ENCODE measurements around the gene TFF3. TPM values are rescaled to one million over a fixed set of nuclear protein-coding genes. Genes with fewer than 3 reads are reported as not detected.
"Not testable (repeated sequence)": the region's sequence is repeated elsewhere in the genome, so short reads cannot be mapped to it uniquely, and the experiment has no call there.

Gene TFF3
- total RNA-seq, 1 donor from 2014 or later, result not detected

DNA sequence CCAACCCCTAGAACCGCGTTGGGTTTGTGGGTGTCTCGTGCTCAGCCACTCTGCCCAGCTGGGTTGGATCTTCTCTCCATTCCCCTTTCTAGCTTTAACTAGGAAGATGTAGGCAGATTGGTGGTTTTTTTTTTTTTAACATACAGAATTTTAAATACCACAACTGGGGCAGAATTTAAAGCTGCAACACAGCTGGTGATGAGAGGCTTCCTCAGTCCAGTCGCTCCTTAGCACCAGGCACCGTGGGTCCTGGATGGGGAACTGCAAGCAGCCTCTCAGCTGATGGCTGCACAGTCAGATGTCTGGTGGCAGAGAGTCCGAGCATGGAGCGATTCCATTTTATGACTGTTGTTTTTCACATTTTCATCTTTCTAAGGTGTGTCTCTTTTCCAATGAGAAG, 18.7 kb downstream of the TFF3 start:
- H3K27ac ChIP-seq, result no peak overlapping the region
- H4K20me1 ChIP-seq (ENCODE audit: low read depth), result no peaks in the 10 kb centered on the region
- Mint-ChIP-seq H3K9me3 (no peaks in the 10 kb centered on the region), H3K4me3 (no peak overlapping the region), H3K36me3 (no peaks in the 10 kb centered on the region), H3K27me3 (ENCODE audit: insufficient read depth, low read depth) (peaks cover 4% of the 10 kb centered on the region), H3K4me1 (peaks cover 11% of the 10 kb centered on the region), H3K27ac (no peak overlapping the region)
- no peak overlapping the region for H2AFZ ChIP-seq (replicated peaks)
- no peaks in the 10 kb centered on the region for H3K79me2 ChIP-seq (ENCODE audit: low read depth)
- H3K9me3 ChIP-seq (ENCODE audit: low read depth), result no peaks in the 10 kb centered on the region
- TF ChIP-seq EZH2phosphoT487 (IDR thresholded peaks at IDR 0.05), result no peak
- TF ChIP-seq EZH2 (IDR thresholded peaks at IDR 0.05), result no peak
- H3K36me3 ChIP-seq, result no peaks in the 10 kb centered on the region
- H3K4me3 ChIP-seq, result no peak overlapping the region
- peaks cover 21% of the 10 kb centered on the region for H3K4me1 ChIP-seq
- H3K4me2 ChIP-seq, result no peak overlapping the region
- H3K9ac ChIP-seq, result no peak overlapping the region
- no peak for DNase-seq (ENCODE audit: low spot score)
- H3F3A ChIP-seq (ENCODE audit: low read depth), result peaks cover 7% of the 10 kb centered on the region
- H3K27me3 ChIP-seq, result no peaks in the 10 kb centered on the region

DNA sequence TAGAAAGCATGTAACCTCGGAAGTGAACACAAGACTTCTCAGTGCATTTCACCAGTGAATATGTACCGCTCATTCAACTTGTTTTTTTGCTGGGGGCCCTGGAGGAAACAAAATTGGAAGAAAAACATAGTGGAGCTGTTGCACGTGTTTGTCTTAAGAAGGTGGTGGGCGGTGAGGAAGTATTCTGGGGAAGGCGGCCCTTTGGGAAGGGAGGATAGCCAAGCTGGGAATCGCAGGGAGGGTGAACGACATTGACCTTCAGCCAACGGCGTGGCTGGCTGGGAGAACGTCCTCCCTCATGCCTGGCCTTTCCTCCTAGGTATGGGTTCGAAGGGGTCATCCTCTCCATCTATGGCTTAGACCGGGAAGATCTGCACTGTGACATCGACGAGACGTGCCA, 19.4 kb downstream of the TFF3 start:
- DNase-seq (ENCODE audit: low spot score), result no peak
- Mint-ChIP-seq H3K4me3 (no peak overlapping the region), H3K36me3 (no peaks in the 10 kb centered on the region), H3K9me3 (no peaks in the 10 kb centered on the region), H3K4me1 (peaks cover 11% of the 10 kb centered on the region), H3K27ac (no peak overlapping the region), H3K27me3 (ENCODE audit: insufficient read depth, low read depth) (peaks cover 4% of the 10 kb centered on the region)
- no peak for TF ChIP-seq EZH2 (IDR thresholded peaks at IDR 0.05)
- TF ChIP-seq, protein P1, sequence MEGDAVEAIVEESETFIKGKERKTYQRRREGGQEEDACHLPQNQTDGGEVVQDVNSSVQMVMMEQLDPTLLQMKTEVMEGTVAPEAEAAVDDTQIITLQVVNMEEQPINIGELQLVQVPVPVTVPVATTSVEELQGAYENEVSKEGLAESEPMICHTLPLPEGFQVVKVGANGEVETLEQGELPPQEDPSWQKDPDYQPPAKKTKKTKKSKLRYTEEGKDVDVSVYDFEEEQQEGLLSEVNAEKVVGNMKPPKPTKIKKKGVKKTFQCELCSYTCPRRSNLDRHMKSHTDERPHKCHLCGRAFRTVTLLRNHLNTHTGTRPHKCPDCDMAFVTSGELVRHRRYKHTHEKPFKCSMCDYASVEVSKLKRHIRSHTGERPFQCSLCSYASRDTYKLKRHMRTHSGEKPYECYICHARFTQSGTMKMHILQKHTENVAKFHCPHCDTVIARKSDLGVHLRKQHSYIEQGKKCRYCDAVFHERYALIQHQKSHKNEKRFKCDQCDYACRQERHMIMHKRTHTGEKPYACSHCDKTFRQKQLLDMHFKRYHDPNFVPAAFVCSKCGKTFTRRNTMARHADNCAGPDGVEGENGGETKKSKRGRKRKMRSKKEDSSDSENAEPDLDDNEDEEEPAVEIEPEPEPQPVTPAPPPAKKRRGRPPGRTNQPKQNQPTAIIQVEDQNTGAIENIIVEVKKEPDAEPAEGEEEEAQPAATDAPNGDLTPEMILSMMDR (IDR thresholded peaks at IDR 0.05), result no peak
- TF ChIP-seq EZH2phosphoT487 (IDR thresholded peaks at IDR 0.05), result no peak
- no peaks in the 10 kb centered on the region for H3K9me3 ChIP-seq (ENCODE audit: low read depth)
- H3F3A ChIP-seq (ENCODE audit: low read depth), result peaks cover 10% of the 10 kb centered on the region
- no peaks in the 10 kb centered on the region for H4K20me1 ChIP-seq (ENCODE audit: low read depth)
- no peak overlapping the region for H3K9ac ChIP-seq
- H3K36me3 ChIP-seq, result no peaks in the 10 kb centered on the region
- H3K4me1 ChIP-seq, result peaks cover 21% of the 10 kb centered on the region
- no peaks in the 10 kb centered on the region for H3K27me3 ChIP-seq
- no peak overlapping the region for H3K27ac ChIP-seq
- H3K79me2 ChIP-seq (ENCODE audit: low read depth), result no peaks in the 10 kb centered on the region
- no peak overlapping the region for H3K4me2 ChIP-seq
- no peak overlapping the region for H3K4me3 ChIP-seq
- no peak overlapping the region for H2AFZ ChIP-seq (replicated peaks)

DNA sequence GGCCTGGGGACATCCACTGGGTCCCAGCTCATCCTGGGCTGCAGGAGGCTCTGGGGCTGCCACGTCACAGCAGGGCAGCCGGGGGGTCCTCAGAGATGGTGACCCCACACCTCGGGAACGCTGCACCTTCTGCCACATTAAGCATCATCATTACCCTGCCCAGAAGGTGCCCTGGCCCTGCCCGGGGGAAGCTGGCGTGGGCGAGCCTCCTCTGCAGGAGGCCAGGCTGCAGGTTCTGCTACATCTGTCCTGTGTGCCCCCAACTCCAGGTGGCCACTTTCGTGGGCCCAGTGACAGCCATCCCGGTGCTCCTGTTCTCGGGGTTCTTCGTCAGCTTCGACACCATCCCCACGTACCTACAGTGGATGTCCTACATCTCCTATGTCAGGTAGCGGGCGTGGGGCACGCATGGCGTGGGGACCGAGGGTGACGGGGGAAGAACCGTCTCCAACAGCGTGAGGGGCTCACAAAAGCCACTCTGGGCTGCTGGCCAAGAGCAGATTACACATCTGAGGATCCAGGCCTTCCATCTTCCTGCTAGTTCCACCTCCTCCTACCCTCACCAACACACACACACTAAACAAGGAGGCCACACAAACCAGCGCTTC, 20.8 kb downstream of the TFF3 start:
- no peak for DNase-seq (ENCODE audit: low spot score)
- Histone ChIP-seq H3K4me3 (no peak overlapping the region), H3K9me3 (ENCODE audit: low read depth) (no peaks in the 10 kb centered on the region), H2AFZ (replicated peaks) (no peak overlapping the region), H3K27me3 (no peaks in the 10 kb centered on the region), H3K4me2 (no peak overlapping the region), H3K9ac (no peak overlapping the region), H3K36me3 (no peaks in the 10 kb centered on the region), H3K4me1 (peaks cover 21% of the 10 kb centered on the region), H3F3A (ENCODE audit: low read depth) (peaks cover 10% of the 10 kb centered on the region), H3K79me2 (ENCODE audit: low read depth) (no peaks in the 10 kb centered on the region), H3K27ac (no peak overlapping the region), H4K20me1 (ENCODE audit: low read depth) (no peaks in the 10 kb centered on the region)
- no peaks in the 10 kb centered on the region for H3K36me3 Mint-ChIP-seq
- H3K27me3 Mint-ChIP-seq (ENCODE audit: insufficient read depth, low read depth), result peaks cover 4% of the 10 kb centered on the region
- H3K4me1 Mint-ChIP-seq, result peaks cover 11% of the 10 kb centered on the region
- H3K4me3 Mint-ChIP-seq, result no peak overlapping the region
- no peaks in the 10 kb centered on the region for H3K9me3 Mint-ChIP-seq
- TF ChIP-seq, protein P1 (IDR thresholded peaks at IDR 0.05), result no peak
- TF ChIP-seq EZH2phosphoT487 (IDR thresholded peaks at IDR 0.05), result no peak
- no peak for TF ChIP-seq EZH2 (IDR thresholded peaks at IDR 0.05)
- no peak overlapping the region for H3K27ac Mint-ChIP-seq

DNA sequence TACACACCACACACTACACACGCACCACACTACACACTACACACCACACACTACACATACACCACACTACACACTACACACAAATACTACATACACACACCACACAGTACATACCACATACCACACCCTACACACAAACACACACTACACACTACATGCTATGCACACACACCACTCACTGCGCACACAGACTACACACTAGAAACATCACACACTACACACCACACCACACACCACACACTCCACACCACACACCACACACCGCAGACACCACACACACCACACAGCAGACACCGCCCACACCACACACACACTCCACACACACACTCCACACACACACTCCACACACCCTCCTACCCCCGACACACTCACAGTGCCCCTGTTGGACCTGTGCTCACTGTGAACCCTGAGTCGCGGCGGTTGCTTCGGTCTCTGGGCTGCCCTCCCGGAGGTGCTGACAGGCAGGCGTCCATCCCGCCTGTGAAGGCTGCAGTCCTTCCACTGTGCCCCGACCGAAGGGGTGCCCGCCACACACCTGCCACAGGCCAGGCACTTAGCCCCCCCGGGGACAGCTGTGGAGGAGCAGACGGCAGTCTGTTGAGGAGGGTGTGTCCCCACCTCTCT, 21.4 kb downstream of the TFF3 start:
- no peaks in the 10 kb centered on the region for H4K20me1 ChIP-seq (ENCODE audit: low read depth)
- H3K4me3 ChIP-seq, result no peak overlapping the region
- H3K79me2 ChIP-seq (ENCODE audit: low read depth), result no peaks in the 10 kb centered on the region
- no peak overlapping the region for H2AFZ ChIP-seq (replicated peaks)
- H3K27ac ChIP-seq, result no peak overlapping the region
- Mint-ChIP-seq H3K9me3 (no peaks in the 10 kb centered on the region), H3K27me3 (ENCODE audit: insufficient read depth, low read depth) (peaks cover 4% of the 10 kb centered on the region), H3K4me3 (no peak overlapping the region), H3K36me3 (peaks cover 3% of the 10 kb centered on the region), H3K27ac (no peak overlapping the region), H3K4me1 (peaks cover 11% of the 10 kb centered on the region)
- no peak for DNase-seq (ENCODE audit: low spot score)
- H3K4me1 ChIP-seq, result peaks cover 19% of the 10 kb centered on the region
- no peak overlapping the region for H3K9ac ChIP-seq
- peaks cover 10% of the 10 kb centered on the region for H3F3A ChIP-seq (ENCODE audit: low read depth)
- no peak overlapping the region for H3K4me2 ChIP-seq
- no peaks in the 10 kb centered on the region for H3K36me3 ChIP-seq
- H3K9me3 ChIP-seq (ENCODE audit: low read depth), result no peaks in the 10 kb centered on the region
- TF ChIP-seq EZH2 (IDR thresholded peaks at IDR 0.05) (no peak), EZH2phosphoT487 (IDR thresholded peaks at IDR 0.05) (no peak)
- TF ChIP-seq, protein P1 (IDR thresholded peaks at IDR 0.05), result no peak
- H3K27me3 ChIP-seq, result no peaks in the 10 kb centered on the region

DNA sequence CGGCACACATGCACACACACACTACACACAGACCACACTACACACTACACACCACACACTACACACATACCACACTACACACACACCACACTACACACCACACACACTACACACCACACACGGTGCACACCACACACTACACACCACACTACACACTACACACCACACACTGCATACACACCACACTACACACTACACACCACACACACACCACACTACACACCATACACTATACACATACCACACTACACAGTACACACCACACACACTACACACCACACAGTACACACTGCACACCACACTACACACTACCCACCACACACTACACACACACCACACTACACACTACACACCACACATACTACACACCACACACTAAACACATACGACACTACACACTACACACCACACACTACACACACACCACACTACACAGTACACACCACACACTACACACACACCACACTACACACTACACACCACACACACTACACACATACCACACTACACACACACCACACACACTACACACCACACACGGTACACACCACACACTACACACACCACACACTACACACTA, 22.6 kb downstream of the TFF3 start:
- not testable (repeated sequence) for H4K20me1 ChIP-seq (ENCODE audit: low read depth); H3K27me3 ChIP-seq; H3K36me3 Mint-ChIP-seq; H3K27me3 Mint-ChIP-seq (ENCODE audit: insufficient read depth, low read depth); H3K9me3 Mint-ChIP-seq; H3K79me2 ChIP-seq (ENCODE audit: low read depth); H3K27ac ChIP-seq; H3K9me3 ChIP-seq (ENCODE audit: low read depth); H3K4me3 ChIP-seq; DNase-seq (ENCODE audit: low spot score); H3K27ac Mint-ChIP-seq; H3K36me3 ChIP-seq; H3K4me1 Mint-ChIP-seq; H3K4me3 Mint-ChIP-seq; H3K9ac ChIP-seq; H3K4me1 ChIP-seq; H3K4me2 ChIP-seq; H2AFZ ChIP-seq (replicated peaks)
- H3F3A ChIP-seq (ENCODE audit: low read depth), result peaks cover 10% of the 10 kb centered on the region
